ENCODE results near the gene SPIB.
"Not testable (repeated sequence)": the region's sequence is repeated elsewhere in the genome, so short reads cannot be mapped to it uniquely, and the experiment has no call there.

SPIB gene

GRCh38 chr19:50447750-50448149 is 29.0 kb downstream of the SPIB start:
- no peak for DNase-seq

GRCh38 chr19:50449236-50449899 is 30.6 kb downstream of the SPIB start:
- DNase-seq, result no peak

- no peak for DNase-seq
Observed at GRCh38 chr19:50450369-50451222, 31.9 kb downstream of the SPIB start.

GRCh38 chr19:50451223-50451534 is 32.4 kb downstream of the SPIB start:
- DNase-seq, result no peak

GRCh38 chr19:50453243-50453642 is 34.5 kb downstream of the SPIB start:
- no peak for DNase-seq

- no peak for DNase-seq
Observed at GRCh38 chr19:50455992-50456391, 37.3 kb downstream of the SPIB start.

GRCh38 chr19:50457300-50457699 is 38.6 kb downstream of the SPIB start:
- no peak for DNase-seq

GRCh38 chr19:50458396-50459066 is 39.8 kb downstream of the SPIB start:
- no peak for DNase-seq

GRCh38 chr19:50459067-50459456 is 40.3 kb downstream of the SPIB start:
- DNase-seq, result no peak

GRCh38 chr19:50459638-50460037 is 40.9 kb downstream of the SPIB start:
- no peak for DNase-seq

GRCh38 chr19:50460161-50460765 is 41.5 kb downstream of the SPIB start:
- DNase-seq, result no peak

GRCh38 chr19:50461066-50461875 is 42.5 kb downstream of the SPIB start:
- peak; percentile 37 for DNase-seq

GRCh38 chr19:50462970-50463369 is 44.2 kb downstream of the SPIB start:
- no peak for DNase-seq

- DNase-seq, result no peak
Observed at GRCh38 chr19:50464348-50464747, 45.6 kb downstream of the SPIB start.

- DNase-seq, result no peak
Observed at GRCh38 chr19:50465000-50465399, 46.3 kb downstream of the SPIB start.

GRCh38 chr19:50465986-50466705 is 47.4 kb downstream of the SPIB start:
- no peak for DNase-seq

- DNase-seq, result no peak
Observed at GRCh38 chr19:50466706-50467039, 47.9 kb downstream of the SPIB start.

- no peak for DNase-seq
Observed at GRCh38 chr19:50467566-50467965, 48.8 kb downstream of the SPIB start.

- DNase-seq, result no peak
Observed at GRCh38 chr19:50468818-50469217, 50.1 kb downstream of the SPIB start.

GRCh38 chr19:50473336-50473735 is 54.6 kb downstream of the SPIB start:
- DNase-seq, result not testable (repeated sequence)

GRCh38 chr19:50475101-50475568 is 56.4 kb downstream of the SPIB start:
- DNase-seq, result no peak

GRCh38 chr19:50475736-50476223 is 57.0 kb downstream of the SPIB start:
- no peak for DNase-seq

Data from midbrain (tissue), 1 donor.